HCT116 (cell line): Measurements from ENCODE around the gene PATL1.

Source experiments
- ATF3 ChIP-seq: IDR thresholded peaks from 2 replicates; pipeline ENCODE4 v1.6.1; 2012
- EZH2 ChIP-seq: fragments of 200-600 bp; sonication (generic); IDR thresholded peaks from 2 replicates; pipeline ENCODE4 v1.6.1; 2017; ENCODE audit warnings: antibody characterized with exemption, mixed run types
- FOSL1 ChIP-seq: IDR thresholded peaks from 2 replicates; pipeline ENCODE4 v1.6.1; 2012; ENCODE audit warnings: low read depth
- JUND ChIP-seq: IDR thresholded peaks from 2 replicates; pipeline ENCODE4 v1.6.1; 2012
- MAX ChIP-seq: IDR thresholded peaks from 2 replicates; pipeline ENCODE4 v1.6.1; 2012
- POLR2A ChIP-seq: IDR thresholded peaks from 2 replicates; pipeline ENCODE4 v1.7.0; 2011; ENCODE audit warnings: borderline replicate concordance; ENCODE audit not compliant: insufficient read depth, insufficient read length; ENCODE audit errors: extremely low read depth
- POLR2AphosphoS5 ChIP-seq: IDR thresholded peaks from 2 replicates; pipeline ENCODE4 v1.6.1; 2011; ENCODE audit warnings: mild to moderate bottlenecking, low read depth, low read length, moderate library complexity
- SP1 ChIP-seq: IDR thresholded peaks from 2 replicates; pipeline ENCODE4 v1.6.1; 2012; ENCODE audit warnings: low read depth
- ZBTB33 ChIP-seq: IDR thresholded peaks from 2 replicates; pipeline ENCODE4 v1.6.1; 2011; ENCODE audit warnings: mild to moderate bottlenecking, low read length, moderate library complexity; ENCODE audit not compliant: insufficient replicate concordance; ENCODE audit errors: extremely low read depth
- ZFX ChIP-seq: fragments of 450-650 bp; IDR thresholded peaks from 2 replicates; pipeline ENCODE4 v1.6.1; 2017
- ZNF274 ChIP-seq: fragments of 200-500 bp; sonication (Bioruptor generic); IDR thresholded peaks from 2 replicates; pipeline ENCODE4 v1.6.1; 2014; ENCODE audit warnings: mild to moderate bottlenecking, low read depth, low read length, inconsistent platforms
- TF ChIP-seq, protein P1 (sequence below), 3 experiments: fragments of 200-600 bp in 1 of 3; sonication (generic) in 1 of 3; IDR thresholded peaks in 2 of 3; conservative IDR thresholded peaks in 1 of 3; 2 replicates each; pipeline ENCODE4 v1.5.1; 2012 to 2017; ENCODE audit warnings: low read depth in 2 of 3, low read length in 2 of 3, antibody characterized with exemption in 1 of 3, borderline replicate concordance in 1 of 3, control low read depth in 1 of 3, mild to moderate bottlenecking in 1 of 3, mixed read lengths in 1 of 3, mixed run types in 1 of 3, moderate library complexity in 1 of 3; ENCODE audit not compliant: insufficient read depth in 1 of 3
- TF ChIP-seq, protein P2 (sequence below): IDR thresholded peaks from 2 replicates; pipeline ENCODE4 v1.6.1; 2012; ENCODE audit warnings: low read depth

DNA sequence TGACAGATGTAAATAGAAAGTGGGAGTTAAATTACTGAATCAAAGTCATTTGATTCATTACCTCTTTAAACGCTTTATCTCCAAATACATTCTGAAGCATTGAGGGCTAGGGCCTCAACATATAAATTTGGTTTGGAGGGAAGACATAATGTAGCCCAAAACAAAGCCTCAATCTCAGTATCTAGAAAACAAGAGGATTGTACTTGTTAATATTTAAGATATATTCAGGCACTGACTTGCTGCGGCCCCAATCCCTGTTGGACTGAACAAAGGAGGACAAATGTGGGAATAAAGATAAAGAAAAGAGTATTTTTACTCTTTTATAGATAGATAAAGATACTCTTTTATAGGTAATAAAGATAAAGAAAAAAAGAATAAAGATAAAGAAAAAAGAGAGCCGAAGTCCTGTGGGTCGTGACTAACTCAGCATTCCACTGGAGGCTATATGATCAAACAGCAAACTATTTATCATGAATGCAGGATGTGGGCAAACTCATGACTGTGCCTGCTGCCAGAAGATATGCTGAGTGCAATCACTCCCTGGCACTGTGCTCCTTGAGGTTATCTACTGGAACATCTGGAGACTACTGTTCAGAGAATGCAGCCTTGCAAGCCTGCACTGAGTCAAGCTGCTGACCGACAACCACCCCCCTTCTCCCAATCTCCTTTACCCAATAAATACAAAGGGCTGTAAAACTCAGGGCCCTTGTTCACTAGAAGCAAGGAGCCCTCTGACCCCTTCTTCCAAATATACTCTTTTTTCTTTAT, 37.9 kb upstream of the PATL1 start:
- TF ChIP-seq, protein P1, sequence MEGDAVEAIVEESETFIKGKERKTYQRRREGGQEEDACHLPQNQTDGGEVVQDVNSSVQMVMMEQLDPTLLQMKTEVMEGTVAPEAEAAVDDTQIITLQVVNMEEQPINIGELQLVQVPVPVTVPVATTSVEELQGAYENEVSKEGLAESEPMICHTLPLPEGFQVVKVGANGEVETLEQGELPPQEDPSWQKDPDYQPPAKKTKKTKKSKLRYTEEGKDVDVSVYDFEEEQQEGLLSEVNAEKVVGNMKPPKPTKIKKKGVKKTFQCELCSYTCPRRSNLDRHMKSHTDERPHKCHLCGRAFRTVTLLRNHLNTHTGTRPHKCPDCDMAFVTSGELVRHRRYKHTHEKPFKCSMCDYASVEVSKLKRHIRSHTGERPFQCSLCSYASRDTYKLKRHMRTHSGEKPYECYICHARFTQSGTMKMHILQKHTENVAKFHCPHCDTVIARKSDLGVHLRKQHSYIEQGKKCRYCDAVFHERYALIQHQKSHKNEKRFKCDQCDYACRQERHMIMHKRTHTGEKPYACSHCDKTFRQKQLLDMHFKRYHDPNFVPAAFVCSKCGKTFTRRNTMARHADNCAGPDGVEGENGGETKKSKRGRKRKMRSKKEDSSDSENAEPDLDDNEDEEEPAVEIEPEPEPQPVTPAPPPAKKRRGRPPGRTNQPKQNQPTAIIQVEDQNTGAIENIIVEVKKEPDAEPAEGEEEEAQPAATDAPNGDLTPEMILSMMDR (IDR thresholded peaks at IDR 0.05 in 2 of 3, conservative IDR thresholded peaks at IDR 0.05 in 1 of 3; ENCODE audit: borderline replicate concordance in 1 of 3, insufficient read depth in 1 of 3, low read depth in 2 of 3, low read length in 2 of 3), result no peak
- TF ChIP-seq POLR2AphosphoS5 (no peak), FOSL1 (peak; percentile 32; the same call in 1 of the 2 replicates), POLR2A (no peak), ZFX (no peak), SP1 (peak; percentile 49), ZBTB33 (no peak), MAX (peak; percentile 25; the same call in 1 of the 2 replicates), JUND (peak; percentile 28; the same call in 1 of the 2 replicates), ATF3 (no peak), EZH2 (no peak), ZNF274 (no peak)
- TF ChIP-seq, protein P2, sequence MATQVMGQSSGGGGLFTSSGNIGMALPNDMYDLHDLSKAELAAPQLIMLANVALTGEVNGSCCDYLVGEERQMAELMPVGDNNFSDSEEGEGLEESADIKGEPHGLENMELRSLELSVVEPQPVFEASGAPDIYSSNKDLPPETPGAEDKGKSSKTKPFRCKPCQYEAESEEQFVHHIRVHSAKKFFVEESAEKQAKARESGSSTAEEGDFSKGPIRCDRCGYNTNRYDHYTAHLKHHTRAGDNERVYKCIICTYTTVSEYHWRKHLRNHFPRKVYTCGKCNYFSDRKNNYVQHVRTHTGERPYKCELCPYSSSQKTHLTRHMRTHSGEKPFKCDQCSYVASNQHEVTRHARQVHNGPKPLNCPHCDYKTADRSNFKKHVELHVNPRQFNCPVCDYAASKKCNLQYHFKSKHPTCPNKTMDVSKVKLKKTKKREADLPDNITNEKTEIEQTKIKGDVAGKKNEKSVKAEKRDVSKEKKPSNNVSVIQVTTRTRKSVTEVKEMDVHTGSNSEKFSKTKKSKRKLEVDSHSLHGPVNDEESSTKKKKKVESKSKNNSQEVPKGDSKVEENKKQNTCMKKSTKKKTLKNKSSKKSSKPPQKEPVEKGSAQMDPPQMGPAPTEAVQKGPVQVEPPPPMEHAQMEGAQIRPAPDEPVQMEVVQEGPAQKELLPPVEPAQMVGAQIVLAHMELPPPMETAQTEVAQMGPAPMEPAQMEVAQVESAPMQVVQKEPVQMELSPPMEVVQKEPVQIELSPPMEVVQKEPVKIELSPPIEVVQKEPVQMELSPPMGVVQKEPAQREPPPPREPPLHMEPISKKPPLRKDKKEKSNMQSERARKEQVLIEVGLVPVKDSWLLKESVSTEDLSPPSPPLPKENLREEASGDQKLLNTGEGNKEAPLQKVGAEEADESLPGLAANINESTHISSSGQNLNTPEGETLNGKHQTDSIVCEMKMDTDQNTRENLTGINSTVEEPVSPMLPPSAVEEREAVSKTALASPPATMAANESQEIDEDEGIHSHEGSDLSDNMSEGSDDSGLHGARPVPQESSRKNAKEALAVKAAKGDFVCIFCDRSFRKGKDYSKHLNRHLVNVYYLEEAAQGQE, result no peak
